HL-60 (cell line): ENCODE results near the gene ABLIM1.

Experiments
- DNase-seq, 2 experiments: peaks; one replicate each; pipeline ENCODE4 v3.0.0-alpha.2; 2010 to 2020; ENCODE audit warnings: low read depth in 1 of 2, low spot score in 1 of 2
- H3K27ac ChIP-seq: fragments of 250-450 bp; sonication (Bioruptor Pico); replicated peaks from 2 replicates; pipeline ENCODE4 v1.5.1; 2020; ENCODE audit warnings: mild to moderate bottlenecking, moderate library complexity
- H3K27me3 ChIP-seq: fragments of 250-450 bp; sonication (Bioruptor Pico); 2 replicates; pipeline ENCODE4 v1.5.1; 2021; ENCODE audit warnings: mild to moderate bottlenecking, moderate library complexity; ENCODE audit not compliant: insufficient read depth, poor library complexity, severe bottlenecking
- H3K4me3 ChIP-seq: replicated peaks from 2 replicates; pipeline ENCODE4 v1.5.1; 2011; ENCODE audit warnings: mild to moderate bottlenecking, control low read depth, low read length; ENCODE audit not compliant: insufficient read depth
- GABPA ChIP-seq: IDR thresholded peaks from 2 replicates; pipeline ENCODE4 v1.6.1; 2012; ENCODE audit warnings: low read depth
- POLR2AphosphoS5 ChIP-seq: IDR thresholded peaks from 2 replicates; pipeline ENCODE4 v1.6.1; 2012; ENCODE audit warnings: low read depth
- SPI1 ChIP-seq: IDR thresholded peaks from 2 replicates; pipeline ENCODE4 v1.6.1; 2012; ENCODE audit warnings: low read depth, mild to moderate bottlenecking, borderline replicate concordance
- TF ChIP-seq, protein P1 (sequence below): IDR thresholded peaks from one replicate; pipeline ENCODE4 v1.5.1; 2011; ENCODE audit warnings: low read length, control low read depth, inconsistent platforms; ENCODE audit not compliant: insufficient read depth
- TF ChIP-seq, protein P2 (sequence below): IDR thresholded peaks from 2 replicates; pipeline ENCODE4 v1.6.1; 2012; ENCODE audit warnings: low read depth; ENCODE audit not compliant: insufficient replicate concordance

The ABLIM1 gene

DNA sequence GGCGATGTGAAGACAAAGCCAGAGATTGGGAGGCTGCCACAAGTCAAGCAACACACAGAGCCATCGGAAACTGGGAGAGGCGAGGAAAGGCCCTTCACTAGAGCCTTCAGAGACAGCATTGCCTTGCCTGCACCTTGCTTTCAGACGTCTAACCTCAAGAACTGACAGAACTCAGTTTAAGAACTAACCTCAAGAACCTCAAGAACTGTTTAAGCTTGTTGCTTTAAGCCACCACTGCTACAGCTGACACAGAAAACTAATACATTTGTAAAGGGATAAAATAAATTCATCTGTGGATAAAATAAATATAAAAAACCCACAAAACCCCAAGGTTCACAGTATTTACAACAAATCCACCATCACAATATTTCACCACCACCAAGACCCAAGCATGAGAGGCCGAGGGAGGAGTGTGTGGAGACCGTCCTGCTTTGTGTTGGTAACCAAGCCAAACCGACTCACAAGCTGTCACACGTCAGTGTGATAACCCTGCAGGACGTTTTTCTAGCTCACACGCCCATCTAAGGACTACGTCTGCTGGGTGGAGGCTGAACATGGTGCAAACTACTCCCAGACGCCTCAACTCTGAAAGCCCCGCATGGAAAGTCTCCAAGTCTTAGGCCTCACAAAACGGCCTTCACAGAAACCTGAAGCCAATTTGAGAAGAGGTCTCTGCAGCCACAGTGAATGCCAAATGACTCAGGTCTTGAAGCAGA, 116.8 kb downstream of the ABLIM1 start:
- no peaks in the 10 kb centered on the region for H3K27me3 ChIP-seq
- no peak overlapping the region for H3K27ac ChIP-seq
- TF ChIP-seq, protein P1, sequence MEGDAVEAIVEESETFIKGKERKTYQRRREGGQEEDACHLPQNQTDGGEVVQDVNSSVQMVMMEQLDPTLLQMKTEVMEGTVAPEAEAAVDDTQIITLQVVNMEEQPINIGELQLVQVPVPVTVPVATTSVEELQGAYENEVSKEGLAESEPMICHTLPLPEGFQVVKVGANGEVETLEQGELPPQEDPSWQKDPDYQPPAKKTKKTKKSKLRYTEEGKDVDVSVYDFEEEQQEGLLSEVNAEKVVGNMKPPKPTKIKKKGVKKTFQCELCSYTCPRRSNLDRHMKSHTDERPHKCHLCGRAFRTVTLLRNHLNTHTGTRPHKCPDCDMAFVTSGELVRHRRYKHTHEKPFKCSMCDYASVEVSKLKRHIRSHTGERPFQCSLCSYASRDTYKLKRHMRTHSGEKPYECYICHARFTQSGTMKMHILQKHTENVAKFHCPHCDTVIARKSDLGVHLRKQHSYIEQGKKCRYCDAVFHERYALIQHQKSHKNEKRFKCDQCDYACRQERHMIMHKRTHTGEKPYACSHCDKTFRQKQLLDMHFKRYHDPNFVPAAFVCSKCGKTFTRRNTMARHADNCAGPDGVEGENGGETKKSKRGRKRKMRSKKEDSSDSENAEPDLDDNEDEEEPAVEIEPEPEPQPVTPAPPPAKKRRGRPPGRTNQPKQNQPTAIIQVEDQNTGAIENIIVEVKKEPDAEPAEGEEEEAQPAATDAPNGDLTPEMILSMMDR, result no peak
- TF ChIP-seq GABPA (no peak), SPI1 (no peak), POLR2AphosphoS5 (no peak)
- TF ChIP-seq, protein P2, sequence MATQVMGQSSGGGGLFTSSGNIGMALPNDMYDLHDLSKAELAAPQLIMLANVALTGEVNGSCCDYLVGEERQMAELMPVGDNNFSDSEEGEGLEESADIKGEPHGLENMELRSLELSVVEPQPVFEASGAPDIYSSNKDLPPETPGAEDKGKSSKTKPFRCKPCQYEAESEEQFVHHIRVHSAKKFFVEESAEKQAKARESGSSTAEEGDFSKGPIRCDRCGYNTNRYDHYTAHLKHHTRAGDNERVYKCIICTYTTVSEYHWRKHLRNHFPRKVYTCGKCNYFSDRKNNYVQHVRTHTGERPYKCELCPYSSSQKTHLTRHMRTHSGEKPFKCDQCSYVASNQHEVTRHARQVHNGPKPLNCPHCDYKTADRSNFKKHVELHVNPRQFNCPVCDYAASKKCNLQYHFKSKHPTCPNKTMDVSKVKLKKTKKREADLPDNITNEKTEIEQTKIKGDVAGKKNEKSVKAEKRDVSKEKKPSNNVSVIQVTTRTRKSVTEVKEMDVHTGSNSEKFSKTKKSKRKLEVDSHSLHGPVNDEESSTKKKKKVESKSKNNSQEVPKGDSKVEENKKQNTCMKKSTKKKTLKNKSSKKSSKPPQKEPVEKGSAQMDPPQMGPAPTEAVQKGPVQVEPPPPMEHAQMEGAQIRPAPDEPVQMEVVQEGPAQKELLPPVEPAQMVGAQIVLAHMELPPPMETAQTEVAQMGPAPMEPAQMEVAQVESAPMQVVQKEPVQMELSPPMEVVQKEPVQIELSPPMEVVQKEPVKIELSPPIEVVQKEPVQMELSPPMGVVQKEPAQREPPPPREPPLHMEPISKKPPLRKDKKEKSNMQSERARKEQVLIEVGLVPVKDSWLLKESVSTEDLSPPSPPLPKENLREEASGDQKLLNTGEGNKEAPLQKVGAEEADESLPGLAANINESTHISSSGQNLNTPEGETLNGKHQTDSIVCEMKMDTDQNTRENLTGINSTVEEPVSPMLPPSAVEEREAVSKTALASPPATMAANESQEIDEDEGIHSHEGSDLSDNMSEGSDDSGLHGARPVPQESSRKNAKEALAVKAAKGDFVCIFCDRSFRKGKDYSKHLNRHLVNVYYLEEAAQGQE, result no peak
- no peak overlapping the region for H3K4me3 ChIP-seq
- no peak for DNase-seq

DNA sequence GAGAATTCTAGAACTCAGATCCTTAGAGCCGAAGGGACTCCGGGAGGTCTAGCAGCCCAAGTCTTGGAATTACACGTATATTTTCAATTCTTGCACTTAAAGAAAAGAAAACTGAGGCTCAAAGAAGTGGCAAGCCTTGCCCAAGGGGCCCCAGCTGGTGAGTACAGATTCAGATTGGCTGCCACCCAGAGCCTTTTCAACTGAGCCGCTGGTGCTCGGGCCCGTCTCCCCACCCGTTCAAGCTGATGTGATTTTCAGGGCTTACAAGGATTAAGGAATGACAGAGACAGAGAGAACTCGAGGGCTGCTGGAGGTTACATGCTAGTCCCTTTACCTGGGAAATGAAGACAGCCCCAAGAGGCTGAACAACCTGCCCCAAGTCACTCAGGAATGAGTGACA, 117.8 kb downstream of the ABLIM1 start:
- no peak overlapping the region for H3K27ac ChIP-seq
- H3K27me3 ChIP-seq, result no peaks in the 10 kb centered on the region
- TF ChIP-seq, protein P1, result no peak
- TF ChIP-seq, protein P2, result no peak
- TF ChIP-seq POLR2AphosphoS5 (no peak), SPI1 (no peak), GABPA (no peak)
- no peak overlapping the region for H3K4me3 ChIP-seq
- DNase-seq, result no peak

DNA sequence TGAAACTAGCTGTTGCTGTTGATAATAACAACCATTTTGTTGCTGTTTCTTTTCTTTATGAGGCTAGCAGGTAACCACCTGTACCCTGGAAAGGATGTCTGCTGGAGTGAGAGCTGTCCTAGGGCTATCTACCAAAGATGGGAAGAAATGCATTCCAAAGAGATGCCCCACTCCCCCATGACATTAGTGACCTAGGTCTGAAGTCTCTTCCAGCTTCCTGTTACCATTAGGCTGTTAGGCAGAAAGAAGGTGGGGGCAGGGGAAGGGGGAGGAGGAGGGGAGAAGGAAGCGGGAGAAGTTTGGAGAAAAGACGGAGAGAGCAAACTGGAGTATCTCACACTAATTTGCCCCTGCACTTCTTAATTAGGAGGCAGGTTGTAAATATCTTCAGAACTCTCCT, 118.5 kb downstream of the ABLIM1 start:
- DNase-seq, result no peak
- H3K27me3 ChIP-seq, result no peaks in the 10 kb centered on the region
- no peak overlapping the region for H3K27ac ChIP-seq
- TF ChIP-seq GABPA (no peak), SPI1 (no peak), POLR2AphosphoS5 (no peak)
- TF ChIP-seq, protein P1, result no peak
- TF ChIP-seq, protein P2, result no peak
- H3K4me3 ChIP-seq, result no peak overlapping the region
